Measurements from ENCODE around the gene SETD1A. TPM values are rescaled to one million over a fixed set of nuclear protein-coding genes. Genes with fewer than 3 reads are reported as not detected.

The SETD1A gene
- total RNA-seq, 1 donor from 2014 or later = 2.6 TPM

DNA sequence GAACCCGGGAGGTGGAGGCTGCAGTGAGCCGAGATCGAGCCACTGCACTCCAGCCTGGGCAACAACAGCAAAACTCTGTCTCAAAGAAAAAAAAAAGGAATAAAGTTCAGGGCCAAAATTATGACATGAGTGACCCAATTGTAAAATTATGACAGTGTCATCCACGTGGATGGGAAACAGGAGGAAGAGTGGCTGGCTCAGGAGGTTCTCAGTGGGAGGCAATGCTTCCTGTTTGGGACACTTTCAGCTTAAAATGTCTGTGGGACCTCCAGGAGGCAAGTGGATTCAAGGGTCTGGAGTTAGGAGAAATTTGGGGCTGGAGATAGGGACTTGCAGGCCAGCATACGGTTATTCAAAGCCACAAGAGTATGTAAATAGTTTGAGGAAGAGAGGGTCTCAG, 67.8 kb downstream of the SETD1A start:
- DNase-seq = no peak

DNA sequence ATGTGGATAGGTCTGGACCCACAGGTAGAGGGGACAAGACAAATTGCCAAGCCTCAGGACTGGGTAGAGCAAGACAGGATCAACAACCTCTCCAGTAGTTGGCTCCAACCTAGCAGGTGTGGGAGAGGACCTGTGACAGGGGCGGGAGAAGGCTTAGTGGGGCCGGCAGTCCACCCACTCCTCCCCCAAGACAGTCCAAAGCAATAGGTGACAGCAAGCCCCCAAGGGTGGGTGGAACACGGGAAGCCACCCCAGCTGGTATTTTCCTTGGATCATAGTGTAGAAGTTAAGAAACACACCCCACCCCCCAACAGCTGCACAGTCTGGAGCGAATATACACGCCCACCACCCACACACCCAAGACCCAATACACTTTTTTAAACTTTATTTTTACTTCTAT, 71.7 kb downstream of the SETD1A start:
- DNase-seq = no peak

DNA sequence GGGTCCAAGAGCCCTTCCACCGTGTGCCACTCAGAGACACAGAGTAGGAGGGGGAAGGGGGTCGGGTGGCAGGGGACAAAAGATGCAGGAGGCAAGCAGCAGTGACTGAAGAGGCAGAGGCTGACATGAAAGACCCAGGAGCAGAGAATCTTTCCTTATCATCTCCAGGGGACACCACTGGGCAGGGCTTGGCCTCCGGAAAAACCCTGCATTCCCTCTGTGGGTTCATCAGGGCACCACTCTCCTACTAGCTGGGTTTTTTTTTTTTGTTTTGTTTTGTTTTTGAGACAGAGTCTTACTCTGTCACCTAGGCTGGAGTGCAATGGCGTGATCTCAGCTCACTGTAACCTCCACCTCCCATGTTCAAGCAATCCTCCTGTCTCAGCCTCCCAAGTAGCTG, 73.7 kb downstream of the SETD1A start:
- no peak for DNase-seq

DNA sequence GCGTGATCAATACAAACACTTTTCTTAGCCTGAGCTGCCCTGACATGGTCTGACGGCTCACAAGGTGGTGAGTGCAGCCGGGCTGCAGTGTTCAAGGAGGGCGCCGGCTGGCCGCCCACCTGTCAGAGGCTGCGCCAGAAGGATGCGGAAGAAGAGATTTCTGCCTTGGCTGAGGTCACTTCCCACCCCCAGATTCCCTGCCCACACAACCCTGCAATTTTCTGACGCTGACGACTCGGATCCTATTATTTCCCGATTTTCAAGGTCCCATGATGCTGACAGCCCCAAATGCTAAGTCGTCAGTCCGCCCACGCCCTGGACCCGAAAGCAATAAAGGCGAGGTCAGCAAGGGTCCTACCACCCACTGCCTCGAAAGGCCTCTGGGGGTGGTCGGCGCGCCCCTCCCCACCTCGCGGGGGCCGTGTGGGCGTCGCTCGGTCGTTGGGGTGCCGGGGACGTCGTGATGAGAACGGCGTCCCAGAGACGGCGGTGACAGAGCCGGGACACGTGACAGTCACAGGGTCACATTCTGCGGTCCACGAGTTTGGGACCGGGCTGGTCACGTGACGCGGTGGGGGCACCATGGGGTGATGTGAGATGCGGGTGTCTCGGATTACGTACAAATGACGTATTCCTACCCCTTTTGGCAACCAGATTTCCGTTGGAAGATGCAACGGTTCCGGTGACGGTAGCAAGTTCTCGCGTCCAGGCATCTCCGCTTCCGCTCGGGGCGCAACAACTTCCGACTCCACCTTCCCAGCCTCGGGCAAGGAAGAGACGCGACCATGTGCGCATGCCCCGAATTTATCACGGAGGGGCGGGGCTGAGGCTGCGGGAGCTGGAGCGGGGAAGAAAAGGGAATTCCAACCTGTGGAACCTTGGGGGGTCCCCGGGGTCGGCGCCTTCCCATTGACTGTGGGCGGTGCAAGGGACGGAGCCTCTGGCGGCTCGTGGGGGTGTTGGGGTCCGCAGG, 75.5 kb downstream of the SETD1A start, which contains the start of gene STX4:
TSS of gene STX4 (plus strand) at position 823 of the 973 bp plus-strand sequence. CDS start 248 bp downstream, outside the sequence.
- DNase-seq = peak; percentile 98

DNA sequence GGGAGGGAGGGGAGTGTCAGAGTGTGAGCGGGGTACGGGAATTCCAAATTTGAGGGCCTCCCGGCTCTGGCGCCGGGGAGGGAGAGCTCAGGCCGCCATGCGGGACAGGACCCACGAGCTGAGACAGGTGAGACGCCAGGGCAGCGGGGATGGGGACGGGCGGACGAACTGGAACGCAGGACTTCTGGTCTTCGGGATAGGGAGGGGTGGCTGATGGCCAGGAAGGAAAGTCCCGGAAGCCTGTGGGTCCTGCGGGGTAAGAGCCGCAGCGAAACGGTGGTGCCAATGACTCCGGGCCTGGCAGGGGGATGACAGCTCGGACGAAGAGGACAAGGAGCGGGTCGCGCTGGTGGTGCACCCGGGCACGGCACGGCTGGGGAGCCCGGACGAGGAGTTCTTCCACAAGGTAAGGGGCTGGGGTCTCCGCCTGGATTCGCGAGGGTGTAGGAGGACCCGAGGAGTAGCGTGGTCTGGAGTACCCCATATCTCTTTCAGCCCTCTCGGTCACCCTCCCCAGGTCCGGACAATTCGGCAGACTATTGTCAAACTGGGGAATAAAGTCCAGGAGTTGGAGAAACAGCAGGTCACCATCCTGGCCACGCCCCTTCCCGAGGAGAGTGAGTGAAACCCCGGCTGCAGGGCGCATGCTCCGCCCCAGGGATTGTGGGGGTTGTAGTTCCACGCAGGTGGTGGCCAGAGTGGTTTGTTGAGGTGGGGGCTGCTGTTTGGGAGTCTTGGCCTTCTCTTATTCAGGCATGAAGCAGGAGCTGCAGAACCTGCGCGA, 76.3 kb downstream of the SETD1A start:
- DNase-seq = peak; percentile 89

Other genes starting within 250 kb of the SETD1A start
- 20.1 and 21.4 TPM in 2 replicates for gene PHKG2, start 209.3 kb upstream of the SETD1A start, total RNA-seq
- 0.93 and 1.2 TPM in 2 replicates for gene CFAP119, start 195.7 kb upstream of the SETD1A start, total RNA-seq
- gene RNF40, start 195.4 kb upstream of the SETD1A start, total RNA-seq = 64.5 and 100 TPM in 2 replicates
- gene ZNF629, start 170.5 kb upstream of the SETD1A start, total RNA-seq = 6.1 and 8.4 TPM in 2 replicates
- 40.0 and 58.0 TPM in 2 replicates for gene BCL7C, start 63.7 kb upstream of the SETD1A start, total RNA-seq
- 0.17 and 0.70 TPM in 2 replicates for gene CTF1, start 61.1 kb upstream of the SETD1A start, total RNA-seq
- gene FBXL19, start 34.2 kb upstream of the SETD1A start, total RNA-seq = 21.8 and 26.7 TPM in 2 replicates
- 40.2 and 42.4 TPM in 2 replicates for gene ORAI3, start 8.7 kb upstream of the SETD1A start, total RNA-seq
- 21.0 and 26.4 TPM in 2 replicates for gene HSD3B7, start 27.5 kb downstream of the SETD1A start, total RNA-seq
- 0.51 and 0.70 TPM in 2 replicates for gene STX1B, start 52.9 kb downstream of the SETD1A start, total RNA-seq
- gene STX4, start 75.8 kb downstream of the SETD1A start, total RNA-seq = 22.9 and 26.2 TPM in 2 replicates
- 7.3 and 9.0 TPM in 2 replicates for gene ZNF668, start 116.5 kb downstream of the SETD1A start, total RNA-seq
- 16.0 and 17.4 TPM in 2 replicates for gene ZNF646, start 116.7 kb downstream of the SETD1A start, total RNA-seq
- gene PRSS53, start 131.2 kb downstream of the SETD1A start, total RNA-seq = 0.88 and 2.0 TPM in 2 replicates
- 67.6 and 109 TPM in 2 replicates for gene VKORC1, start 137.0 kb downstream of the SETD1A start, total RNA-seq
- 18.4 and 36.2 TPM in 2 replicates for gene BCKDK, start 150.6 kb downstream of the SETD1A start, total RNA-seq
- 38.3 and 45.6 TPM in 2 replicates for gene KAT8, start 159.9 kb downstream of the SETD1A start, total RNA-seq
- not detected in 2 replicates for gene PRSS8, start 178.0 kb downstream of the SETD1A start, total RNA-seq
- gene PRSS36, start 192.3 kb downstream of the SETD1A start, total RNA-seq = 0.51 TPM in 1 of 2 replicates, not detected in the other
- gene FUS, start 222.4 kb downstream of the SETD1A start, total RNA-seq = 68.2 and 71.3 TPM in 2 replicates
- 74.5 and 101 TPM in 2 replicates for gene PYCARD, start 245.0 kb downstream of the SETD1A start, total RNA-seq

Measured in dermis blood vessel endothelial cell (primary cell).